Activated T-helper 17 cell treated with anti-CD3 and anti-CD28 coated beads, Interleukin-2, amount 50 U/mL, for 72 hours (primary cell): ENCODE measurements around the gene MT3. TPM values are rescaled to one million over a fixed set of nuclear protein-coding genes. Genes with fewer than 3 reads are reported as not detected.
"Not testable (repeated sequence)": the region's sequence is repeated elsewhere in the genome, so short reads cannot be mapped to it uniquely, and the experiment has no call there.

Source experiments
- ATAC-seq: fragments of 150-1000 bp; cut with Tn5 transposase; replicated peaks from 2 replicates; pipeline ENCODE4 v1.10.0; 2021; ENCODE audit warnings: mild to moderate bottlenecking, moderate library complexity
- H3K27ac Mint-ChIP-seq: one replicate; pipeline ENCODE4 v1.8.0; 2022; ENCODE audit warnings: mixed read lengths
- H3K27me3 Mint-ChIP-seq: one replicate; pipeline ENCODE4 v1.8.0; 2022; ENCODE audit warnings: mixed read lengths
- H3K36me3 Mint-ChIP-seq: one replicate; pipeline ENCODE4 v1.8.0; 2022; ENCODE audit warnings: low read depth, mild to moderate bottlenecking, mixed read lengths
- H3K4me1 Mint-ChIP-seq: one replicate; pipeline ENCODE4 v1.8.0; 2022; ENCODE audit warnings: mixed read lengths
- H3K4me3 Mint-ChIP-seq: one replicate; pipeline ENCODE4 v1.8.0; 2022; ENCODE audit warnings: mild to moderate bottlenecking, mixed read lengths
- H3K9me3 Mint-ChIP-seq: one replicate; pipeline ENCODE4 v1.8.0; 2022; ENCODE audit warnings: mixed read lengths
- total RNA-seq, 2 donors: library from RNA; stranded (reverse); gene quantifications; one replicate each; pipeline ENCODE4 v1.2.3, GENCODE V29; 2022

Gene MT3
- total RNA-seq, 2 donors from 2014 or later = 3.0 to 73.8 TPM

DNA sequence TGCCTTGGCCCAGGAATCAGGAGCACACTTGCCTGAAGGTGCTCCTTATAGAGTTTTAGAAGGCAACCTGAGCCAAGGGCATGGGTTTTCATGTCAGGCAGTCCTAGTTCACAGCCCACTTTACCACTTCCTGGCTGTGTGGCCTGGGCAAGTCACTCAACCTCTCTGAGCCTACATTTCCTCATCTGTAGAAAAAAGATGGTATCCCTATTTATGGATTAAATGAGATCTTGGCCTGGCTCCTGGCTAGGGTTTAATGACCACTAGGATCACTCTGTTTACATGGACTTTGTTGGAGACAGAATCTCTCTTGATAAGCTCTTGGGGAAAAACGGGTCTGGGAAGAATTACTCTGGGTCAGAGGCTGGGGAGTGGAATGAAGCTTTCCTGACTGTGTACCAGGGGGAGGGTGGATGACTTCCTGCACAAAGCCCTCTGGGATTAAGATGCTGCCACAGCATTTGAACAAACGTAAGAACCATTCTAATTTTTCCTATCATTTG lies 21.3 kb downstream of the MT3 start:
- Mint-ChIP-seq H3K4me1 (peaks cover 63% of the 10 kb centered on the region), H3K9me3 (no peaks in the 10 kb centered on the region), H3K4me3 (peak overlapping the region; percentile 98), H3K36me3 (peaks cover 13% of the 10 kb centered on the region), H3K27me3 (no peaks in the 10 kb centered on the region), H3K27ac (peak overlapping the region; percentile 95)
- peak; percentile 43 for ATAC-seq

DNA sequence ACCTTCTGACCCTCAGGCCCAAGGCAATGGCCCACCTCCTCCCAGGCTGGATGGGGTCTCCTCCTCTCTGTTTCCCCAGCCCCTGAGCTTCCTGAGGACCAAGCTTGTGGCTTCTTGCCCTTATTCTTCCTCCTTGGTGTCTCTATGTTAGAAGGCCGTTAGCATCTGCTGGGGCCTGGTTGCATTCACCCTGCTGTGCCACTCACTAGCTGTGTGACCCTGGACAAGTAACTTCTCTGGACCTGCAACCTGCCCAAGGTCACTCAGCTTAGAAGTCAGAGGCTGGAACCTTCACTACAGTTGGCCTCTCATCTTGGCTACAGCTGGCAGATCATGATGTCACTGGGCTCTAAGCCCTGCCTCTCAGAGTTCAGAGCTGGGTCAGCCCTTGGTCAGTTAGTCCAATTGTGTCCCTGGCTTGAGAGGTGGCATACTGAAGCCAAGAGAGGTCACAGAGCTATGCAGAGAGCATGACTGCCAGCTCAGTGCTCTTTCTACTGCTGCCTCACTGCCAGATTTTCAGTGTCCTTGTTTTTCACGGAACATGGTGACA lies 22.0 kb downstream of the MT3 start:
- Mint-ChIP-seq H3K27me3 (no peaks in the 10 kb centered on the region), H3K9me3 (no peaks in the 10 kb centered on the region), H3K4me1 (peaks cover 60% of the 10 kb centered on the region), H3K4me3 (peak overlapping the region; percentile 98), H3K27ac (peak overlapping the region; percentile 95), H3K36me3 (peaks cover 13% of the 10 kb centered on the region)
- no peak for ATAC-seq

DNA sequence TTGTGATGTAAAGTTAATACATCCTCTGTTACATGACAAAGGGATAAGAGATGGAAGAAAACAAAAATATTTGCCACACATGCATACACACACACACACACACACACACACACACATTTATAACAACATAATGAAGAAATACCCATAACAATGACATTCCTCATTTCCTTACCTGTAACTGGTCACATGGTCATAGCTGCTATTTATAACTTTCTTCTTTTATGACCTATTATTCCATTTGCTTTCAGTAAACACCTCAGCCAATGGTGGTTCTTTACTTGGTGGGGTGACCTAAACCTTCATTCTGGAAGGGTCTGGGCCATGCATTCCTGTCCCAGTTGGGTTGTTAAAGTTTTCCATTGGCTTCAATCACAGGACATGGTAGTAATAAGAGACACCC lies 24.4 kb downstream of the MT3 start:
- Mint-ChIP-seq H3K9me3 (no peaks in the 10 kb centered on the region), H3K27ac (peak overlapping the region; percentile 96), H3K36me3 (peaks cover 13% of the 10 kb centered on the region), H3K27me3 (no peaks in the 10 kb centered on the region), H3K4me1 (peaks cover 47% of the 10 kb centered on the region), H3K4me3 (peak overlapping the region; percentile 98)
- no peak for ATAC-seq

DNA sequence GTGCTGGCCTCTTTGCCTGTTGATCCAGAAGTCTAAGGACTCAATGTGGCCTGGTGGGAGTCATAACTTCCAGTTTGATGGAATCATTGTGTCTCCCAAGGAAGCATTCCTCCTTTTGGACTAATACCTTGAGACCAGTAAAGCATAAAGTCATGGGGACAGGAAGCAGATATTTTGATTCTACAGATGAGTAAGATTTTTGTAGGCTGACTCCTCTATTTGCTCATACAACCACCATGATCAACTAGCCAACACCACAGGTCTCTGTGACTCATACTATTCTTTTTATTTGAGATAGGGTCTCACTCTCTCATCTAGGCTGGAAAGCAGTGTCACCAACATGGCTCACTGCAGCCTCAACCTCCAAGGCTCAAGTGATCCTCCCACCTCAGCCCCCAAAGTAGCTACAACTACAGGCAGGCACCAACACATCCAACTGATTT lies 25.2 kb downstream of the MT3 start:
- Mint-ChIP-seq H3K4me3 (peak overlapping the region; percentile 98), H3K36me3 (peaks cover 7% of the 10 kb centered on the region), H3K27me3 (no peaks in the 10 kb centered on the region), H3K4me1 (peaks cover 43% of the 10 kb centered on the region), H3K27ac (peak overlapping the region; percentile 96), H3K9me3 (no peaks in the 10 kb centered on the region)
- peak; percentile 72 for ATAC-seq

DNA sequence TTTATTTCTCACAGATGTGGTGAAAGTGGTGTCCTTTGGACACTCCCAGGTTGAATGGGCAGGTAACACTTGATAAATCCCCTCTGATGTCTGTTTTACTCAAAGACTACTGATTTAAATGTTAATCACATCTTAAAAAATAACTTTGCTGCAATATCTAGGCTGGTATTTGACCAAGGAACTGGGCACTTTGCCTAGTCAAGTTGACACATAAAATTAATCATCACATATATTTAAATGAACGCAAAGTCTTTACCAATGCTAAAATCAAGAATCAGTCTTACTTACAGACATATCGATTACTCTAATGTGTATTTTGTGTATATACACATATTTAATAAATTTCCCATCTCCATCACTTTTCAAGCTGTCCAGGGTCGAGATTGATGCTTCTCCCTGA lies 26.0 kb downstream of the MT3 start:
- Mint-ChIP-seq H3K27me3 (no peaks in the 10 kb centered on the region), H3K27ac (peak overlapping the region; percentile 96), H3K4me3 (peak overlapping the region; percentile 98), H3K4me1 (peaks cover 39% of the 10 kb centered on the region), H3K36me3 (peaks cover 6% of the 10 kb centered on the region), H3K9me3 (no peaks in the 10 kb centered on the region)
- no peak for ATAC-seq

DNA sequence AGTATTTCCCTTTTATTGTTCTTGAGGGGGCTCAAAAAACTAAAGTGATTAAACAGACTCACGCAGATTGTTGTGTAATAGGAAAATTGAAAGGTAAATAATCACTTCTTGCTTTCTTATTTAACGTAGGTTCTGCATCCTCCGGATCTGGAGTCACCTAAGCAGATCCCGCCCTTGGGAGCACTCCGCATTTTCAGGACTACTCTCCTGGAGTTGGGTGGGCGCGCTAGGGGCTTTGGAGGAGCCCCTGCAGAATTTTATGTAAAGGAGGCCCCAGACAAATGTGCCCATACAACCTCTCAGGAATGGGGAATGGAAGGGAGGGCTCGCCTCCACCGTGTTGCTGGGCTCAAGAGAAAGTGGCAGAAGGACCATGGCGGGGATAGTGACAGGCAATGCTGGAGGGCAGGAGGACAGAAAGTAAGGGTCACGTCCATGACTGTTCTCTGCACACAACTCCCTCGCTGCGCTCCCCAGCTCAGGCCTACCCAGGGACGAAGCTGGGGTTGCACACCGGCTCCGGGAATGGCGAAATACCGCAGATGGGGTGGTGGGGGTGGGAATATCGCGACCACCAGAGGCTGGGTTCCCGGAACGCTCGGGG lies 27.4 kb downstream of the MT3 start:
- no peaks in the 10 kb centered on the region for H3K9me3 Mint-ChIP-seq
- H3K4me3 Mint-ChIP-seq = peak overlapping the region; percentile 67
- no peaks in the 10 kb centered on the region for H3K27me3 Mint-ChIP-seq
- peaks cover 6% of the 10 kb centered on the region for H3K36me3 Mint-ChIP-seq
- no peak overlapping the region for H3K27ac Mint-ChIP-seq
- H3K4me1 Mint-ChIP-seq = peaks cover 26% of the 10 kb centered on the region
- no peak for ATAC-seq

DNA sequence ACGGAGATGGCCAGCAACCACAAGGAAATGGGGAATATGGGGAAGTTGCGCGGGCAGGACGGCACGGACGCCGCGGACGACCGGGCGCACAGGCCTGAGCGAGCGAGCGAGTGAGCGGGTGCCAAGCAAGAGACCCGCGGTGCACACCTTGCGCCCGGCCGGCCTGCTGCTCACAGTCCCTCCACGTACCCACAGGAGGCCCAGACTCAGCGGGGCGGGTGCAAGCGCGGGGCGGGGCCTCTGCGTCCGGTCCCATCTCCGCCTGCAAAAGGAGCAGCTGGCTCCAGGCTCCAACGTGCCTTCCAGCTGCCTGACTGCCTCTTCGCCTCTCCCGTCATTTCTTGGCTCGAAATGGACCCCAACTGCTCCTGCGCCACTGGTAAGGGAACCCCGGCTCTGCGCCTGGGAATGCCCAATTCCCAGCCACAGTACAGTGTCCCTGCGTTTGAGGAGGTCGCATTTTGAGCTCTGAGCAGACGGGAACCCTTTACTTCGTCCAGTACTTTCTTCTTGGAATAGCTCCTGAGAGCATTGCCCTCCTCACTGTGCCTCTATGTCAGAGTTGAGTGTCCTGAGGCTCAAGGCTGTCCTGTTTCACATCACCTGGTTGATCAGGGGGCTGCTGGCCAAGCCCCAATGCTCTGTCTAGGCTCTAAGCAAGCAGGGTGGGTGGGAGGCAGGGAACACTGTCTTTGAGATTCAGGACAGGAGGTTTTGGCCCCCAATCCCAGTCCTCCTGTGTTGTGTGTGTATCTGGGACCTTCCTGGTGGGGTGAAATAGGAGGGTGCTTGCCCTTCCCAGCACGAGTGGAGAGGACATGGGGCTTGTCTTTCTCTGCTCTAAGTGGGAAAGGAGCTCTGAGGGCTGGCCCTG lies 28.1 kb downstream of the MT3 start:
- Mint-ChIP-seq H3K4me3 (peak overlapping the region; percentile 67), H3K9me3 (no peaks in the 10 kb centered on the region), H3K27me3 (no peaks in the 10 kb centered on the region), H3K36me3 (peaks cover 4% of the 10 kb centered on the region), H3K4me1 (peaks cover 24% of the 10 kb centered on the region), H3K27ac (no peak overlapping the region)
- ATAC-seq = peak; percentile 51

DNA sequence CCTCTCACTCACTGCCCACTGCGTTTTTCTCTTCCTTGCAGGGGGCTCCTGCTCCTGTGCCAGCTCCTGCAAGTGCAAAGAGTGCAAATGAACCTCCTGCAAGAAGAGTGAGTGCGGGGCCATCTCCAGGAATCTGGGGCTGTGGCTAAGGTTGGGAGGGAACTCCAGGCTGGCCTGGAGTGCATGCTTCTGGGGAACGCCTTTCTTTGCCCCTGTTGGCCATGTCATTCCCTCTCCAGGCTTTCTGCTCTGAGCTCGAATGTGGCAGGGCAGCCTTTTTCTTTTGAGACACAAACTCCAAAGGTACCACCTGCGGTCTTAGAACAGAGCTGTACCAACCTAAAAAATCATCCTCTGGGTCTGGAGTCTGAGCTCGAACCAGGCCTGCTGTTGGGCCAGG lies 28.8 kb downstream of the MT3 start:
- H3K36me3 Mint-ChIP-seq = no peaks in the 10 kb centered on the region
- peak overlapping the region; percentile 67 for H3K4me3 Mint-ChIP-seq
- ATAC-seq = no peak
- H3K9me3 Mint-ChIP-seq = no peaks in the 10 kb centered on the region
- H3K27ac Mint-ChIP-seq = no peak overlapping the region
- H3K27me3 Mint-ChIP-seq = no peaks in the 10 kb centered on the region
- peaks cover 22% of the 10 kb centered on the region for H3K4me1 Mint-ChIP-seq

DNA sequence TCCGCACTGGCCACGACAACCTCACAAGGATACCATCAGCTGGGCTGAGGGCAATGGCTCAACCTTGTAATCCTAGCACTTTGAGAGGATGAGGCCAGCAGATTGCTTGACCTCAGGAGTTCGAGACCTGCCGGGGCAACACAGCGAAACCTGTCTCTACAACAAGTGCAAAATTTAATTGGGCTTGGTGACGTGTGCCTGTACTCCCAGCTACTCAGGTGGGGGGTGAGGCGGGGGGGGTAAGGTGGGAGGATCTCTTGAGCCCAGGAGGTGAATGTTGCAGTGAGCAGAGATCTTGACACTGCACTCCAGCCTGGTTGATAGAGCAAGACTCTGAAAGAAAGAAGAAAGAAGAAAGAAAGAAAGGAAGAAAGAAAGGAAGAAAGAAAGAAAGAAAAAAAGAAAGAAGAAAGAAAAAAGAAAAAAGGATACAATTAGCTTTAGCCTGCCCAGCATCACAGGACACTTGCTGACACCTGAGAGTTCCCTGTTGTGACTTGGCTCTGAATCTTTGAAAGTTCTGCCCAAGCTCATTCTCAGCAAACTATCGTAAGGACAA lies 31.1 kb downstream of the MT3 start:
- Mint-ChIP-seq H3K27me3 (no peaks in the 10 kb centered on the region), H3K4me3 (no peak overlapping the region), H3K36me3 (no peaks in the 10 kb centered on the region), H3K4me1 (peaks cover 6% of the 10 kb centered on the region), H3K27ac (no peak overlapping the region), H3K9me3 (no peaks in the 10 kb centered on the region)
- ATAC-seq = no peak

DNA sequence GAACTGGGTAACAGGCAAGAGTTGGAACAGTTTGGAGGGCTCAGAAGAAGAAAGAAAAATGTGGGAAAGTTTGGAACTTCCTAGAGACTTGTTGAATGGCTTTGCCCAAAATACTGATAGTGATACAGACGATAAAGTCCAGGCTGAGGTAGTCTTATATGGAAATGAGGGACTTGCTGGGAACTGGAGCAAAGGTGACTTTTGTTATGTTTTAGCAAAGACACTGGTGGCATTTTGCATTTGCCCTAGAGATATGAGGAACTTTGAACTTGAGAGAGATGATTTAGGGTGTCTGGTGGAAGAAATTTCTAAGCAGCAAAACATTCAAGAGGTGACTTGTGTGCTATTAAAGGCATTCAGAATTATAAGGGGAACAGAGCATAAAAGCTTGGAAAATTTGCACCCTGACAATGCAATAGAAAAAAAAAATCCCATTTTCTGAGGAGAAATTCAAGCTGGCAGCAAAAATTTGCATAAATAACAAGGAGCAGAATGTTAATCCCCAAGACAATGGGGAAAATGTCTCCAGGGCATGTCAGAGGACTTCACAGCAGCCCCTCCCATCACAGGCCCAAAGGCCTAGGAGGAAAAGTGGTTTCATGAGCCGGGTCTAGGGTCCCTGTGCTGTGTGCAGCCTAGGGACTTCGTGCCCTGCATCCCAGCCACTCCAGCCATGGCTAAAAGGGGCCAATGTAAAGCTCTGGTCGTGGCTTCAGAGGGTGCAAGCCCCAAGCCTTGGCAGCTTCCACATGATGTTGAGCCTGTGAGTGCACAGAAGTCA lies 32.5 kb downstream of the MT3 start:
- peaks cover 11% of the 10 kb centered on the region for H3K4me1 Mint-ChIP-seq
- not testable (repeated sequence) for H3K27me3 Mint-ChIP-seq, H3K27ac Mint-ChIP-seq, H3K4me3 Mint-ChIP-seq, H3K36me3 Mint-ChIP-seq, ATAC-seq, H3K9me3 Mint-ChIP-seq

DNA sequence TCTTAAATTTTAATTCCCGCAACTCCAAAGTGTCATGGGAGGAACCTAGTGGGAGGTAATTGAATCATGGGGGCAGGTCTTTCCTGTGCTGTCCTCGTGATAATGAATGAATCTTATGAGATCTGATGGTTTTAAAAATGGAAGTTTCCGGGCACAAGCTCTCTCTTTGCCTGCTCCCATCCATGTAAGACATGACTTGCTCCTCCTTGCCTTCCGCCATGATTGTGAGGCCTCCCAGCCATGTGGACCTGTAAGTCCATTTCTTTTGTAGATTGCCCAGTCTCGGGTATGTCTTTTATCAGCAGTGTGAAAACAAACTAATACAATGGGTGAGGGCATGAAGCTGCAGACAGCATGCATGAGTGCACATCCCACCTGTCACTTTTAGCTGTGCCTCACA lies 33.9 kb downstream of the MT3 start:
- H3K27ac Mint-ChIP-seq, H3K9me3 Mint-ChIP-seq, H3K27me3 Mint-ChIP-seq, ATAC-seq, H3K4me3 Mint-ChIP-seq, H3K36me3 Mint-ChIP-seq: not testable (repeated sequence)
- peaks cover 11% of the 10 kb centered on the region for H3K4me1 Mint-ChIP-seq

DNA sequence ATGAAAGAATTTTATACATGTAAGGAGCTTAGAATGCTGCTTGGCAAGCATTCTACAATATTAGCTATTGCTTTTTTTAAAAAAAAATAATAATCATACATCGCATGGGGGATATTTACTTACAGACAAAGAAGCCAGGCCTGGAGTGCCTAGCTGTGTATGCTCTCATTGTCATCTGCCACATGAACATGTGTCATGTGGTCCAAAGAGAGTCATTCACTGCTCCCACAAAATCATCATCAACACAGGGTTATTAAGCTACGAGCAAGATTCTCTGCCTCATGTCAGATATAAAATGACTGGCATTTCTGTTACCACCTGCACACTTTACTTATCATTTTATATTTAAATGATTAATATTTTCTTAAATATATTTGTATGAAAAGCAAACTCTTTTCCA lies 34.3 kb downstream of the MT3 start:
- no peaks in the 10 kb centered on the region for H3K36me3 Mint-ChIP-seq
- H3K27ac Mint-ChIP-seq = no peak overlapping the region
- peaks cover 11% of the 10 kb centered on the region for H3K4me1 Mint-ChIP-seq
- H3K27me3 Mint-ChIP-seq = peaks cover 4% of the 10 kb centered on the region
- H3K4me3 Mint-ChIP-seq = no peak overlapping the region
- no peak for ATAC-seq
- no peaks in the 10 kb centered on the region for H3K9me3 Mint-ChIP-seq

DNA sequence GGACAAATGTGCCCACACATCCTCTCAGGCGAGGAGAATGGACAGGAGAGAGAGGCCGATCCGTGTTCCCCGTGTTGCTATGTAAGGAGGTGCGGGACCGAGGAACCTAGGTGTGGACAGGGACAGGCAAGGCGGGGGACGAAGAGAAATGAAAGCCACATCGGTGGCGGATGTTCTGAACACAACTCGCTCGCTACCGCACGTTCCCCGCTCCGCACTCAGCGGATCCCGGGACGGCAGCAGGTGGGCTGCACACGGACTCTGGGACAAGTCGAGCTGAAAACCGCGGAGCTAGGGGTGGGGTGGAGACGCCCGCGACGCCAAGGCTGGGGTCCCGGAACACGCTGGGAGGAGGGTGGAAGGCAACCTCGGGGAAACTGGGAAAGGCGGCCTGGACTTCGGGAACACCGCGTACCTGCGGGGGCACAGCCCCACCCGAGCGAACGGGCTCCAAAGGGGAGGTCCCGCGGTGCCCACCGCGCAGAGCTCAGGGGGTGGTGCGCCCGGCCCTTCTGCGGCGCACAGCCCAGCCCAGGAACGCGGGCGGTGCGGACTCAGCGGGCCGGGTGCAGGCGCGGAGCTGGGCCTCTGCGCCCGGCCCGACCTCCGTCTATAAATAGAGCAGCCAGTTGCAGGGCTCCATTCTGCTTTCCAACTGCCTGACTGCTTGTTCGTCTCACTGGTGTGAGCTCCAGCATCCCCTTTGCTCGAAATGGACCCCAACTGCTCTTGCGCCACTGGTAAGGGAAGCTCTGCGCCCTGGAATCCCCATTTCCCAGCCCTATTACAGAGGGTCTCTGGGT lies 36.0 kb downstream of the MT3 start, which contains the start of gene MT1E:
Gene MT1E, plus strand, starts transcription at position 642 of the 803 bp plus-strand sequence. Its CDS starts 71 bp downstream, at position 713.
- H3K27me3 Mint-ChIP-seq = peaks cover 5% of the 10 kb centered on the region
- peaks cover 11% of the 10 kb centered on the region for H3K4me1 Mint-ChIP-seq
- H3K9me3 Mint-ChIP-seq = no peaks in the 10 kb centered on the region
- peak within 1 kb of the TSS; percentile 85 for H3K4me3 Mint-ChIP-seq
- H3K27ac Mint-ChIP-seq = peak within 1 kb of the TSS; percentile 32
- ATAC-seq = peak; percentile 82
- H3K36me3 Mint-ChIP-seq = no peaks in the 10 kb centered on the region
